GM21619 (cell line): Measurements from ENCODE around the gene TBL1Y.
"Not testable (repeated sequence)": the region's sequence is repeated elsewhere in the genome, so short reads cannot be mapped to it uniquely, and the experiment has no call there.

ENCODE experiments used
- ATAC-seq: cut with Tn5 transposase; IDR thresholded peaks from one replicate; pipeline ENCODE4 v1.9.1; 2021; ENCODE audit not compliant: unreplicated experiment

The TBL1Y gene

DNA sequence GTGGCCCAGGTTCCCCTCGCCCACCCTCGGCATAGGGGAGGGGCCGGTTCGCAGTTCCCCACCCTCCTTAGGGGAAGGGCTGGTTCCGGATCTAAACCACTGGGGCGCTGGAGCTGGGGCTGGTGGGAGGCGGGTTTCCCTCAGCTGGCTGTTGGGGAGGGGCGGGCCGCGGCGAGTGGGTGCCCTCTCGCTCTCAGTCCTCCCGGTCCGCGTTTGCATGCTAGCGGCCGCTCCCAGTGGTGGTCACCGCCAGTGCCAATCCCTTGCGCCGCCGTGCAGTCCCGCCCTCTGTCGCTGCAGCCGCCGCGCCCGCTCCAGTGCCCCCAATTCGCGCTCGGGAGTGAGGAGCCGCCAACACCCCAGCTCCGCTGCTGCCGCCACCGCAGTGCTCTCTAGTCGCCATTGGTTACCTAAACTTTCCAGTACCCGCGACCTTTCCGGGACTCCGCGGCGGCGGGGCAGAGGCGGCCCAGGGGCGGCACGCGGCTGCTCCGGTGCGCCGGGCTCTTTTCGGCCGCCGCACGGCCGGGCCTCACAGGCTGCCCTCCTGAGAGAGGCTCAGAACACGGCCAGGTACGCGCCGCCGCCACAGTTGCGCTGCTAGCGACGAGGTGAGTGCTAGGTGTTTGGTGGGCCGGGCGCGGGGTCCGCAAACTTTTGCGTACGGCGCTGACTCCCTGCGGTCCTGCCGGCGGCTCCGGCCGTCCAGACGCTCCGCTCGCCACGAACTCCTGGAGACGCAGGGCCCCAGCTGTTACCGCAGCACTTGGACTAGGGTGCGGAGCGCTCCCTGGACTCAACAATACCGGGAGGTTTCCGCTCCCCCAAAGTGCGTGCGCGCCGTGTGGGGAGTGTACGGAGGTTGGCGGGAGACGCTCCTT is at the start of gene TBL1Y:
TBL1Y (plus strand) TSS at position 326 of the 881 bp plus-strand sequence. CDS start 114,388 bp downstream, outside the sequence.
- ATAC-seq, result no peak

DNA sequence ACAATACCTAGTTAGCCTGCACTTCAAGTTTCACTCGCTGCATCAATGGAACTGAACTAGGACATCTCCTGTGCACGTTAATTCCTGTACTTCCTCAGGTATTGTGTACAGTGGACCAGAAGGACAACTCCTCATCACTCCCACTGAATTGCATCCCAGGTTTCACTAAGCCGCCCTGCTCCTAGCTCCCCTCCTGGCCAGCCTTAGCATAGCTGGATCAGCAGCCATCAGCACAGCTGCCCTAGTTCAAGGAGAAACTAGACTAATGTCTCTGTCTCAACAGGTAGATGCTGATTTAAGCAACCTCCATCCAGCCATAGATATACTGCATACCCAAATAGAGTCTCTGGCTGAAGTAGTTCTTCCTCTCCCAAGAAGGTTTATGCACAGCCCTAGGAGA is 16.0 kb upstream of the TBL1Y start:
- ATAC-seq, result no peak

DNA sequence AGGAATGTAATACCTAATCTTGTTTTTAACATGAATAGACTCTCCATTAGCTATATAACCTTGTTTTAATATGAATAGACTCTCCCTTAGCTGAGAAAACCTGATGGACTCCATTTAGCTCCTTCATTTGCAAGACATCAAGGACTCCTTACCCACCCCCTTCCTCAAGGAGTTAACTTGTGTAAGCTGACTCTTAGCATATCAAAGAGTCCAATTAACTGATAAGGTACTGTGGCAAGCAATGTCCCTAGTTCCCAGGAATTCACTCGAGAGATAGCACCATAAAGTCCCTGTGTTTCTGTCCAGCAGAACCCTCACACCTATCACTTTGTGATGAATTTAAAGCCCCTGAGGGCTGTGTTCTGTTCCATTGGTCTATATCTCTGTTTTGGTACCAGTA is 15.3 kb upstream of the TBL1Y start:
- no peak for ATAC-seq

DNA sequence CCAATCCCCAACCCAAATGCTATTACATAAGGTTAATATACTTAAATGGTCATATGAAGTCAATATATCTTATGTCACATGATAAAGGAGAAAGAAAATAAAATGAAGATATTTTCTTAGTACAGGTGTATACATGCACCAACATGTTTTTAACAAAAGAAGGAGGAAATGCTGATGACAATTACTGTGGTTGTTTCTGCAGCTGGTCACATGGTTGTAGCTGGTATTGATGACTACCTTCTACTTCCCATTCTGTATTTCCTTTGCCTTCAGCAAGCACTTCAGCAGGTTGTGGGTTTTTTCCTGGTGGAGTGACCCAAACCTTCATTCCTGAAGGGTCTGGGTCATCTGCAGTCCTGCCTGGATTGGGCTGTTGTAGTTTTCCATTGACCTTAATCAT is 8.4 kb upstream of the TBL1Y start:
- ATAC-seq, result not testable (repeated sequence)

DNA sequence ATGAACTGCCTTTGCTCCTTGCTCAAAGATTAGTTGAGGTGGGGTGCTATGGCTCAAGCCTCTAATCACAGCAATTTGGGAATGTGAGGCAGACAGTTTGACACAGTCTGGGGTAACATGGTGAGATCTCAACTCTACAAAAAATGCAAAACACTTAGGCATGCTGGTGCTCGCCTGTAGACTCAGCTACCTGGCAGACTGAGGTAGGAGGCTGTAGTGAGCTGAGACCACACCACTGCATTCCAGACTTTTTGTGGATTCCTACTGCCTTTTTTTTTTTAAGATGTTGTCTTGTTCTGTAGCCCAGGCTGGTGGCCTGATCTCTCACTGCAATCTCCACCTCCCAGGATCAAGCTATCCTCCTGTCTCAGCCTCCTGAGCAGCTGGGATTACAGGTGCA is 2.9 kb upstream of the TBL1Y start:
- ATAC-seq, result no peak

- not testable (repeated sequence) for ATAC-seq
These were observed 2.5 kb upstream of the TBL1Y start for GRCh38 chrY:6908021-6908420.

DNA sequence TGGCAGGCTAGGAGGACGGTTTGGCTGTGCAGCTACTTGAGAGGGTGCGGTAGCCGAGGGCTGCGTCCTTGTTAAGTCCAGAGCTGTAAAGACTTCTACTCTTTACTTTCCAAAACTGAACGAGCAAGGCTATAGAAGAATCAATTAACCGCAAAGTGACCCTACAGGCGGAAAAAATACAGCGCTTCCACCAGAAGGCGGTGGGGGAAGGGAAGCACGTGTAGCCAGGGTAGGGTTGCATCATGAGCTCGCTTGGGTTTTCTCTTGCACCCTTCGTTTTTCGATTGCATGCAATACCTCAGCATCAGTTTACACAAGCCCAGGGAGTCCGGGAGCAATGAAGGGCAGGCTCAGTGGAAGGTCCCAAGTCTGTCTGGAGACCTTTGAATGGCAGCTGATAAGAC is 1.4 kb upstream of the TBL1Y start:
- no peak for ATAC-seq

DNA sequence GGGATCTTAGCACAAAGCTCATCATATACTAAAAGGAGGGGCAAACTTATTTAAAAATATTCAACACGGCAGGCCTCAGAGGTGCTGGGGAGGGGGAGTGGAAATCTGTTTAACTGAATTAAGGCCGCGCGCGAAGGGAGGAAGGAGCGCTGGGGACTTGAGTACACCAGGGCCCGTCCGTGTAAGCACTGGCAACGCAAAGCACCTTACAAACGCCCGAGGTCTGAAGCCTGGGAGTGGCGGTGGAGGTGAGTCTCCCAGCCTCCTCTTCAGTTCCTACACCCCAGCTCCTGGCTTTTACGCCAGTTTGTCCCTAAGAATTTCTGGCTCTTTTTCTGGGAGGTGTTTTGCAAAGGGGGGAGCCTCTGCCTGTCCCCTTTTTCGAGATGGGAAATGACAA is 641 bp upstream of the TBL1Y start:
- no peak for ATAC-seq

DNA sequence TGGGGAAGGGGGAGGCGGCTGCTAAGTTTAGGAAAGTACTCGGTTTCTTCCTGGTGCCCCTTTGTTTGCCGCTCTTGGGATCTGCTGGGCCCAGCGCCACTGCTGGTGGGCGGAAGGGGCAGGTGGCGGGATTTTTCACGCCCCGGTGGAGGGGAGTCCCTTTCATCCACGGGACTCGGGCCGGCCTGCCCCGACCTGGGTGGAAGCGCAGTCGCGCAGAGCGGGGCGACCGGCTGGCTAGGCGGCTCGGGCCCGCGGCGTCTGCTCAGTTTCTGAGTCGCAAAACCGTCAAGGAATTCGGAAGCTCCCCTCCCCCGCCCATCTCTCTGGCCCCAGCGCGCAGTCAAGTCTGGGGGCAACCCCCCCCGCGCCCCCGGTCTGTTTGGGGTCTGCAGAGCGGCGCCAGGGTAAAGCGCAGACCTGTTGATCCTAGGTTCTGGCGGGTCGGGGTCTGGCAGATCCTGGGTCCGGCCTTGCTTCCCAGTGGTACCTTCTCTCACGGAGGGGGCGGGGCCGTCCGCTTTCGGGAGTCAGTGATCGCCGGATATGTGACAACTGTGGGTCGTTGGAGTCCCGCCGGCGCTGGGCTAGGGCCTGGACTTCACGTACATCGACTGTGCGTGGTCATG is 870 bp downstream of the TBL1Y start, which contains the start of gene AMELY:
AMELY (minus strand) TSS at position 500 of the 629 bp plus-strand sequence. CDS start 39,144 bp downstream, outside the sequence.
- no peak for ATAC-seq

DNA sequence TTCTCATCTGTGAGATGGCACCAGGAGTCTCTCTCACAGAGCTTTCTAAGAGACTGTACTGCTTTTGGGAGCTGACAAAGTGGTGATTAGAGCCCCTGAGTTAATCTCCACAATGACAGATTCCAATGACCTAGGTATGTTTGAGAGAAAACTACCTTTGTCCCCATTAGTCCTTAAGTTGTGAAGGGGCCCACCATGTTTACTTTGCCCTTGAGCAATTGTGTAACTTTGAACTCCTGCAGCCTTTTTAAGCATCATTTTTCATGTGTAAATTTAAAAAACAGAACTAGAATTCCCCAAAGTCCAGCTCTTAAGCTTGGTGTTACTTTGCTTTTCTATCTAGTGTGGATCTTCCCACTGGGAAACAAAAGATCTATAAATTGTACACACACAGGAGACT is 2.9 kb downstream of the TBL1Y start:
- ATAC-seq, result no peak

- no peak for ATAC-seq
These were observed 10.6 kb downstream of the TBL1Y start for GRCh38 chrY:6921061-6921460.

DNA sequence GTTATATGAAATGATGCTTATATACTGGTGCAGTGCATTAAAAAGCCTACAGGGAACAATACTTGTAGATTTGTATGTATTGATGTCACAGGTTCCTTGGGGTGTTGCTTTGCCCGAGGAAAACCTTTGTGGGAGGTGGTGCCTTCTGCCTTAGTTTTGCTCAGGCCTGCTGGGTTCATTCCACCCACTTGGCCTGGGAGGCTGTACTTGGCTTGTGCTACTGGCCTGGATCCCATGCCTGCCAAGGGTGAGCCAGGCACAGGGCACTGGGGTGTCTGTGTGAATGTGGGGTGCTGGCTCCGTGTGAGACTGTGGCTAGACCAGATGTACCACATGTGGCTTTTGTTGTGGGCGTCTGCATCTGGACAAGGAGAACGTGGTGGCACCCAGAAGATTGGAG is 17.8 kb downstream of the TBL1Y start:
- no peak for ATAC-seq

GRCh38 chrY:6929237-6929636 is 18.7 kb downstream of the TBL1Y start:
- no peak for ATAC-seq

- ATAC-seq, result no peak
These were observed 21.4 kb downstream of the TBL1Y start for GRCh38 chrY:6931779-6932396.

DNA sequence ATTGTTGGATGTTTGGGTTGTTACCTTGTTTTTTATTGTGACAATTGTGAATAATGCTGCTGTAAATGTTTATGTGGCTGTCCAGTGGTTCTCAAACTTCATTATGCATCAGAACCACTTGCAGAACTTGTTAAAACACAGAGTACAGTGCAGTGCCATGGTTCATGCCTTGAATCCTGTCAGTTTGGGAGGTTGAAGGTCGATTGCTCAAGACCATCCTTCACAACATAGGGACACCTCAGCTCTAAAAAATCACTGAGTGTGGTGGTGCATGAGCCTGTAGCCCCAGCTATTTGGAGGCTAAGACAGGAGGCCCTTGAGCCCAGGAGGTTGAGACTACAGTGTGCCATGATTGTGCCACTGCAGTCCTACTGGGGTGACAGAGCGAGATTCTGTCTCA is 25.0 kb downstream of the TBL1Y start:
- no peak for ATAC-seq

GRCh38 chrY:6947695-6948094 is 37.2 kb downstream of the TBL1Y start:
- ATAC-seq, result no peak

DNA sequence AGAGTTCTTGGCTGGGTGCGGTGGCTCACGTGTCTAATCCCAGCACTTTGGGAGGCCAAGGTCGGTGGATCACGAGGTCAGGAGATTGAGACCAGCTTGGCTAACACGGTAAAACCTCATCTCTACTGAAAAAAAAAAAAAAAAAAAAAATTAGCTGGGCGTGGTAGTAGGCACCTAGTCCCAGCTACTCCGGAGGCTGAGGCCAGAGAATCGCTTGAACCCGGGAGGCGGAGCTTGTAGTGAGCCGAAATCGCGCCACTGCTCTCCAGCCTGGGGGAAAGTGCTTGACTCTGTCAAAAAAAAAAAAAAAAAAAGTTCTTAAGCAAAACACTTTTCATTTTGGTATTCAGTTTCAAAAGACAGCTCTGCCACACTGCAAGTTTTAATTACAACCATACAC is 37.9 kb downstream of the TBL1Y start:
- ATAC-seq, result no peak

GRCh38 chrY:6949947-6950346 is 39.5 kb downstream of the TBL1Y start:
- no peak for ATAC-seq

- no peak for ATAC-seq
These were observed 54.2 kb downstream of the TBL1Y start for GRCh38 chrY:6964732-6965131.

- no peak for ATAC-seq
These were observed 56.0 kb downstream of the TBL1Y start for GRCh38 chrY:6966521-6966920.

- ATAC-seq, result no peak
These were observed 57.2 kb downstream of the TBL1Y start for GRCh38 chrY:6967736-6968135.

DNA sequence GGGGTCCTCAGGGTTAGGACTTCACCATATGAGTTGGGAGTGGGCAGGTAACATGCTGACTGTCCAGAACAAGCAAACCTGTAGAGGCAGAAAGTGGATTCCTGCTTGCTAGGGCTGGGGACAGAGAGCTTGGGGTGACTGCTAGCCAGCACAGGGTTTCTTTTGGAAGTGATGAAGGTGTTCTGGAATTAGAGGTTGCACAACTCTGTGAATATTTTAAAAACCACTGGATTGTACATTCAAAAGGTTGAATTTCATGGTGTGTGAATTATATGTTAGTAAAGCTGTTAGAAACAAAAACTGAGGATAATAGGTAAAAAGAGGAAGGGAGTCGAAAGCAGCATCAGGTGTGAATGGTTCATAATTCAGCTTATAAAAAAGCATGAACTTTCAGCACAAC is 57.7 kb downstream of the TBL1Y start:
- no peak for ATAC-seq
